Retinal pigment epithelial cell (primary cell): ENCODE results near the gene RNF217.

Experiments
- DNase-seq: peaks from one replicate; pipeline ENCODE4 v3.0.0-alpha.2; 2010; ENCODE audit warnings: low read depth
- H3K4me3 ChIP-seq: 2 replicates; pipeline ENCODE4 v1.5.1; 2011; ENCODE audit warnings: mild to moderate bottlenecking, low read length, control low read depth, moderate library complexity
- CTCF ChIP-seq: conservative IDR thresholded peaks from 2 replicates; pipeline ENCODE4 v1.5.1; 2011; ENCODE audit warnings: low read depth, low read length, control low read depth, inconsistent platforms

Gene RNF217

GRCh38 chr6:125095580-125096301 lies 133.5 kb downstream of the RNF217 start:
- no peak for DNase-seq
- no peak overlapping the region for H3K4me3 ChIP-seq
- TF ChIP-seq CTCF = no peak

- DNase-seq = no peak
- TF ChIP-seq CTCF = no peak
- no peak overlapping the region for H3K4me3 ChIP-seq
These were observed 134.9 kb downstream of the RNF217 start for GRCh38 chr6:125097186-125097585.

- TF ChIP-seq CTCF = no peak
- no peak for DNase-seq
- no peak overlapping the region for H3K4me3 ChIP-seq
These were observed 136.0 kb downstream of the RNF217 start for GRCh38 chr6:125098253-125098652.

GRCh38 chr6:125099211-125100073 lies 137.2 kb downstream of the RNF217 start:
- DNase-seq = no peak
- no peak for TF ChIP-seq CTCF
- H3K4me3 ChIP-seq = peak overlapping the region; percentile 61

GRCh38 chr6:125100074-125100652 lies 137.9 kb downstream of the RNF217 start:
- no peak for TF ChIP-seq CTCF
- H3K4me3 ChIP-seq = peak overlapping the region; percentile 61
- DNase-seq = no peak

GRCh38 chr6:125101128-125101527 lies 138.9 kb downstream of the RNF217 start:
- no peak overlapping the region for H3K4me3 ChIP-seq

More at GRCh38 chr6:125101128-125101527, 138.9 kb downstream of the RNF217 start:
- no peak for TF ChIP-seq CTCF
- no peak for DNase-seq
